HT-29 (cell line): ENCODE data around the gene ZNF384. TPM values are rescaled to one million over a fixed set of nuclear protein-coding genes. Genes with fewer than 3 reads are reported as not detected.
"Not testable (repeated sequence)": the region's sequence is repeated elsewhere in the genome, so short reads cannot be mapped to it uniquely, and the experiment has no call there.

ENCODE experiments used
- DNase-seq: peaks from one replicate; pipeline ENCODE4 v3.0.0-alpha.2; 2015; ENCODE audit warnings: low spot score
- total RNA-seq: library from RNA; depleted of rRNA; stranded (reverse); fragments of >200 nt; shearing (Covaris generic); gene quantifications from 2 replicates; pipeline ENCODE4 v1.2.3, GENCODE V29; 2014; rRNA removed

ZNF384 gene
- 23.9 and 42.5 TPM in 2 replicates for total RNA-seq

DNA sequence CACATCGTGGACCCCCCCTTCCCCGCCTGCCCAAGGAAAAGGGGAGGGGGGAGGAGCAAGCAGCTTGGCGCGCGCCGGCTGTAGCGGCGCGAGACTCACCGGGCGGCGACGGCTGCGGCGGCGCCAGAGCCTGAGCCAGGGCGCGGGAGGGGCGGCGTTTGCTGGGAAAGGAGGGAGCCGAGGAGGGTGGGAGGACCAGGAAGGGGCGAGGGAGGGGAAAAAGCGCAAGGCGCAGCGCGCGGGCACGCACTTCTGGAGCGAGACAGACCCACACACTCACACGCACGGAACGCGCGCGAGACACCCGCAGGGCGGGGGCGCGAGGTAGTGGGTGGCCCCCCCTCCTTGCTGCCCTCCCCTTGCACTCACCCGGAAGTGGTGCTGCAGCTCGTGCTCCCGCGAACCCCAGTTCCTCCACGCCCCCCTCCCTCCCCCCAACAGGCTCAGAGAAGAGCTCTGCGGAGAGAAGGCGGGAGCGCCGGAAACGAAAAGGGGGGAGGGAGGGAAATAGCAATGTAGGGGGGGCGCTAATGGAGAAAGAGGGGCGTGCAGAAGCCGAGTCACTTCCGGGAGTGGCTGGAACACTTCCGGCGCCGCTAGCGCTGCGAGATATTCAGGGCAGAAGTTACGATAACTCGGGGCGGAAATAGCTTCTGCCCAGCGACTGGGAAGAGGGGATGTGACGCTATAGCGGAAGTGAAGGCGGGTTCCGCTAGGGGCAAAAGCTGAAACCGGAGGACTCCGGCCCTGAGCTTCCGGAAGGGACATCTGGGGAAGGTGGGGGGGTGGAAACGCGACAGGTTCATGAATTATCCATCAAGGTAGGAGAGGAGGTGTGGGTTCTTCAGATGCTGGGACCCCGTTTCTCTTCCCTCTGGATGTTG is at the start of gene ZNF384:
ZNF384 (minus strand) TSS at position 377 of the 884 bp plus-strand sequence. CDS start 9,855 bp downstream, outside the sequence.
- DNase-seq = peak; percentile 98

DNA sequence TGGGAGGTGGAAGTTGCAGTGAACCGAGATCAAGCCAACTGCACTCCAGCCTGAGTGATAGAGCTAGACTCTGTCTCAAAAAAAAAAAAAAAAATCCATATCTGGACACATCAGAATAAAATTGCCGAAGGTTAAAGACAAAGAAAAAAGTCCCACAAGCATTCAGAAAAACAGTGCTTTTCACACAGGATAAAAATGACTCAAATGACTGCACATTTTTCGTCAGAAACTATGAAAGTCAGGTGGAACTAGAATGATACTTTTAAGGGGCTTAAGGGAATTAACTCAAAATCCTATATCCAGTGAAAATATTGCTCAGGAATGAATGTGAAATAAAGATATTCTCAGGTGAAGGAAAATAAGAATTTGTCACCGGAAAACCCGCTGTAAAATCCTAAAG is 47.6 kb upstream of the ZNF384 start:
- no peak for DNase-seq

- peak; percentile 66 for DNase-seq
Measured at GRCh38 chr12:6735448-6736191, 46.4 kb upstream of the ZNF384 start.

GRCh38 chr12:6734506-6735387 is 45.6 kb upstream of the ZNF384 start:
- no peak for DNase-seq

- no peak for DNase-seq
Measured at GRCh38 chr12:6730169-6730568, 41.0 kb upstream of the ZNF384 start.

DNA sequence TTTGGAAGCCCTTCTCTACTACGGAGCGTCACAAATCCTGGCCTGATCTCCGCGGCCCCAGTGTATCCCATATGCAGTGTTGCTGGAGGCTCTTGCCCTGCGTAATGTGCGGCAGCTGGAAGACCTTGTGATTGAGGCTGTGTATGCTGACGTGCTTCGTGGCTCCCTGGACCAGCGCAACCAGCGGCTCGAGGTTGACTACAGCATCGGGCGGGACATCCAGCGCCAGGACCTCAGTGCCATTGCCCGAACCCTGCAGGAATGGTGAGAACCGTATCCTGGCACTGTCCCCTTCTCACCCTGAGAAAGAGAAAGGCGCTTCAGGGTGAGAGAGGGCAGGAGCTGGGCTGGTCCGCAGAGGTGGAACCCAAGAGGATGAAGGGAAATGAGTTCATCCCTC is 40.0 kb upstream of the ZNF384 start:
- no peak for DNase-seq

DNA sequence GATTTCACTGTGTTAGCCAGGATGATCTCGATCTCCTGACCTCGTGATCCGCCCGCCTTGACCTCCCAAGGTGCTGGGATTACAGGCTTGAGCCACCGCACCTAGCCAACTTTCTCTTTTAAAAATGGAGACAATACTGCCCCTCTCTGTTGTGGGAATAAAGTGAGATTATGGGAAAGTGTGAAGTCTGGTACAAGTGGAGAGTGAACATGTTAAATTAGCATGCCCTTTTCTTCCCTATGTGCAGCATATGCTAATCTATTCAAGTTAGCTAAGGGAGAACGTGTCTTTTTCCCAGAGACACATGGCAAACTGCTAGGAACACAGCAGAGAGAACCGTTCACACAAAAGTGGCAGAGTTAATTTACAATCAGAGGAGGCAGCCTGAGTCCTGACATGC is 36.2 kb upstream of the ZNF384 start:
- no peak for DNase-seq

GRCh38 chr12:6724409-6724797 is 35.2 kb upstream of the ZNF384 start:
- DNase-seq = no peak

GRCh38 chr12:6723607-6724408 is 34.6 kb upstream of the ZNF384 start, which contains the start of gene COPS7A:
Gene COPS7A (plus strand): TSS chr12:6724046. CDS start chr12:6724657, 611 bp downstream.
- peak; percentile 97 for DNase-seq

DNA sequence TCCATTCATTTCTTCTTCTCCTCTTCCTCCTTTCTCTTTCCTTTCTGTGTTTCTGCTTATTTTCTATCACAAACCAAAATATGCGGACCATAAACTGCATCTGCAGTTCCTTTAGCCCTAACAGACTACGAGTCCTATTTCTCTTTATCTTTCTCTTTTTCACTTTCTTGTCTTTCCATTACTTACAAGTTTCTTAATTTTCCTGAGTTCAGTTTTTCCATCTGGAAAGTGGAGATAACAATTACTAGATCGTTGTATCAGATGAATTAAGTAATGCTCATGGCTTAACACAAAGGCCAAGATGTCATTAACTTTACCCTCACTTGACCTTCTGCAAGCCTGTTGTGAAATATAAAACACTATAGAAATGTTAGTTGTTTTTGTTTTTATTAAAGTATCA is 33.7 kb upstream of the ZNF384 start:
- DNase-seq = no peak

- DNase-seq = no peak
Measured at GRCh38 chr12:6716874-6717437, 27.8 kb upstream of the ZNF384 start.

DNA sequence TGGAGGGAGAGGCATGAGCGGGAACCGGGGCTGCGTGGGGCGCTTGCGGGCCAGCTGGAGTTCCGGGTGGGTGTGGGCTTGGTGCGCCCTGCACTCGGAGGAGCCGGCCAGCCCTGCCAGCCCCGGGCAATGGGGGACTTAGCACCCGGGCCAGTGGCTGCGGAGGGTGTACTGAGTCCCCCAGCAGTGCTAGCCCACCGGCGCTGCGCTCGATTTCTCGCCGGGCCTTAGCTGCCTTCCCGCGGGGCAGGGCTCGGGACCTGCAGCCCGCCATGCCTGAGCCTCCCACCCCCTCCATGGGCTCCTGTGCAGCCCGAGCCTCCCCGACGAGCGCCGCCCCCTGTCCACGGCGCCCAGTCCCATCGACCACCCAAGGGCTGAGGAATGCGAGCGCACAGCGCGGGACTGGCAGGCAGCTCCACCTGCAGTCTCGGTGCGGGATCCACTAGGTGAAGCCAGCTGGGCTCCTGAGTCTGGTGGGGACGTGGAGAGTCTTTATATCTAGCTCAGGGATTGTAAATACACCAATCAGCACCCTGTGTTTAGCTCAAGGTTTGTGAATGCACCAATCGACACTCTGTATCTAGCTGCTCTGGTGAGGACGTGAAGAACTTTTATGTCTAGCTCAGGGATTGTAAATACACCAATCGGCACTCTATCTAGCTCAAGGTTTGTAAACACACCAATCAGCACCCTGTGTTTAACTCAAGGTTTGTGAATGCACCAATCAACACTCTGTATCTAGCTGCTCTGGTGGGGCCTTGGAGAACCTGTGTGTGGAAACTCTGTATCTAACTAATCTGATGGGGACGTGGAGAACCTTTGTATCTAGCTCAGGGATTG is 27.1 kb upstream of the ZNF384 start:
- DNase-seq = not testable (repeated sequence)

DNA sequence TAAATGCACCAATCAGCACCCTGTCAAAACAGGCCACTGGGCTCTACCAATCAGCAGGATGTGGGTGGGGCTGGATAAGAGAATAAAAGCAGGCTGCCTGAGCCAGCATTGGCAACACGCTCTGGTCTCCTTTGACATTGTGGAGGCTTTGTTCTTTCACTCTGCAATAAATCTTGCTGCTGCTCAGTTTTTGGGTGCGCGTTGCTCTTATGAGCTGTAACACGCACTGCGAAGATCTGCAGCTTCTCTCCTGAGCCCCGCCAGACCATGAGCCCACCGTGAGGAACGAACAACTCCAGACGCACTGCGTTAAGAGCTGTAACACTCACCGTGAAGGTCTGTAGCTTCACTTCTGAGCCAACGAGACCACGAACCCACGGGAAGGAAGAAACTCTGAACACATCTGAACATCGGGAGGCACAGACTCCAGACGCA is 19.8 kb upstream of the ZNF384 start:
- DNase-seq = no peak

GRCh38 chr12:6708351-6708750 is 19.2 kb upstream of the ZNF384 start:
- not testable (repeated sequence) for DNase-seq

DNA sequence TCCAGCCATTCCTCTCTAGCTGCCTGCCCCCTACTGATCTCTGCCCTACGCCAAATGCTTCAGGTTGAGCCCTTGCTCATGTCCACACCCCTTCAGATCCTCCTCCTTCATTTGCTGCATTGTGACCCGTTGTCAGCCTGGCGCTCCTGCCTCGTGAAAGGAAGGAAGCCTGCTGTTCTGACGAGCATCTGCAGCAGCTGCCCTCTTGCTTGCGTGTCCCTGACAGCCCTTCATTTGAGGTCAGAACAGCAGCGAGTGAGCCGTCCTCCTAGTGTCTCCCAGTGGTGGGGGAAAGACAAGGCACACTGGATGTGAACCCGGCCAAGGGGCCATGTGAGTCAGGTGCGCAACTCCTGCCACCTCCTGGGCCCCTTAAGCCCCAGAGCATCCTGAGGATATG is 14.5 kb upstream of the ZNF384 start:
- no peak for DNase-seq

DNA sequence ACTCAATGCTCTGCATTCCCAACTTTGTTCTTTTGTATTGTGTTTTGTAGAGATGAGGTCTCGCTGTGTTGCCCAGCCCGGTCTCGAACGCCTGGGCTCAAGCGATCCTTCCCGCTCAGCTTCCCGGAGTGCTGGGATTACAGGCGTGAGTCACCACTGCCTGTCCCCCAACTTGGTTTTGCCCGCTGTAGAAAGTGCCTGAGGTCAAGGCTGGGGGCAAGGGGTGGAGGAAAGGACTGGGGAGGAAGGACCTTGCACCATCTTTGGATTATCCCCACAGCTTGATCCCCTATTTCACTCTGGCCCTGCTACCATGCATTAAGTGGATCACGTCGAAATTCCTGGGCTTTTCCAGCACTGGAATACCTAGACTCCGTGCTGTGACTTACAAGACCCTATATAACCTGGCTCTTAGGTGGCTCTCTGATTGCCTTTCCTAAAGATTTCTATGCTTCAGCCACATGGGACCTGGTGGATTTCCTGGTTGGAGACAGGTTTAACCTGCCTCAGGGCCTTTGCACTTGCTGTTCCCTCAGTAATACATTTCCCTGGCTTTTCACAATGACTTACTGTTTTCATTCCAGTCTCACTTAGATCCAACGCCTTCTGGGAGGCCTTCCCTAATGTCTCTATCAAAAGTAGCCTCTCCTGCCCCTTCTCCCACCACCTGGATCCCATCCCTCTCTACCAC is 12.0 kb upstream of the ZNF384 start:
- DNase-seq = no peak

GRCh38 chr12:6700646-6701051 is 11.5 kb upstream of the ZNF384 start, which contains the start of gene PIANP:
Gene PIANP (minus strand): TSS chr12:6700815. CDS start chr12:6698061, 2,754 bp downstream.
- no peak for DNase-seq

DNA sequence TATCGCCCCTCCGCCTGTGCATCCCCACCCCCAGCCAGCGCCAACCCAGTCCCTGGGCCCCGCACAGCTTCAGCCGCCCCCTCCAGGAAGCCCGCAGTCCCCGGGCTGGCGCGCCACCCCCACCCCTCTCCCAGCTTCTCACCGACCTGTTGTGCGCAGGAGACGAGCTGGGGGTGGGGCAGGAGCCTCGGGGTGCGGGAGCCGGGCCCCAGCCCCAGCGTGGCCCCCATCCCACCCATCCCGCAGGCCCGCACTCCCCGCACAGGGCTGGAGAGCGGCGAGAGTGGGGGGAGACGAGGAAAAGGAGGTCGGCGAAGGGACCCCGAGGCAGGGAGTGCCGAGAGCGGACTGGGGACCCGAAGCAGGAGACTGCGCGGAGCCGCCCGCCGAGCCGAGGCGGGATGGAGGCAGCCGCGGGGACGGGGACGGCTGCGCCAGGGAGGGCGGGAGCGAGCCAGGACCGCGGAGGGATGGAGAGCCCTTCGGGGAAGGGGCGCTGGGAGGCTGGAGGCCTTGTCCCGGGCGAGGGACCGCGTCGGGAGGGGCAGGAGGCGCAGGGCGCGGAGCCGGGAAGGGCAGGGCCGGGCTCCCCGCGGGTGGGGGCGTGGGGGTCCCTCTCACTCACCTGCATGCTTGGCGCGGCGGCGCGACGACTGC is 10.9 kb upstream of the ZNF384 start:
- DNase-seq = no peak
